Thyroid gland (tissue), 4 donors: ENCODE measurements around the gene STXBP1. TPM values are rescaled to one million over a fixed set of nuclear protein-coding genes. Genes with fewer than 3 reads are reported as not detected.

Source experiments
- DNase-seq, 2 donors: peaks; one replicate each; pipeline ENCODE4 v3.0.0-alpha.2; 2019
- H3K27ac ChIP-seq, 3 donors: fragments of 200-600 bp; sonication (generic); 1 replicate in 2 of 3; 2 replicates in 1 of 3; pipeline ENCODE4 v1.5.1; 2016 to 2019; ENCODE audit warnings: mild to moderate bottlenecking in 1 of 3, moderate library complexity in 1 of 3
- H3K27me3 ChIP-seq: fragments of 200-600 bp; sonication (generic); one replicate; pipeline ENCODE4 v1.5.1; 2019
- H3K36me3 ChIP-seq, 2 donors: fragments of 200-600 bp; sonication (generic); one replicate each; pipeline ENCODE4 v1.5.1; 2016 to 2019
- H3K4me1 ChIP-seq, 2 donors: fragments of 200-600 bp; sonication (generic); one replicate each; pipeline ENCODE4 v1.5.1; 2017 to 2019
- H3K4me3 ChIP-seq, 3 donors: fragments of 200-600 bp; sonication (generic); replicated peaks in 1 of 3; 1 replicate in 2 of 3; 2 replicates in 1 of 3; pipeline ENCODE4 v1.5.1; 2016; ENCODE audit warnings: mild to moderate bottlenecking in 1 of 3
- H3K9me3 ChIP-seq: fragments of 200-600 bp; sonication (generic); one replicate; pipeline ENCODE4 v1.5.1; 2017
- CTCF ChIP-seq, 6 experiments: fragments of 200-600 bp in 3 of 6; fragments of 450-650 bp in 3 of 6; sonication (generic) in 3 of 6; IDR thresholded peaks; one replicate each; pipeline ENCODE4 v1.5.1; 2016 to 2019; ENCODE audit warnings: antibody characterized with exemption in 6 of 6, mild to moderate bottlenecking in 2 of 6, inconsistent platforms in 1 of 6, moderate library complexity in 1 of 6
- POLR2A ChIP-seq, 2 donors: fragments of 450-650 bp; IDR thresholded peaks; one replicate each; pipeline ENCODE4 v1.6.1; 2017; ENCODE audit warnings: antibody characterized with exemption in 2 of 2, mild to moderate bottlenecking in 2 of 2, moderate library complexity in 1 of 2
- WGBS, 2 donors: methylation state at CpG; one replicate each; pipeline ENCODE4 v1.1.5; 2017; 5-methylcytosine and 5-hydroxymethylcytosine counted together
- intact Hi-C: fragments of 100-400 bp; cut with DNase I; formaldehyde crosslinking; loops from one replicate; pipeline ENCODE4 v1.15.1; 2023
- total RNA-seq, 4 donors: library from RNA; depleted of rRNA; stranded (reverse); fragments of >200 nt; gene quantifications; one replicate each; pipeline ENCODE4 v1.2.3, GENCODE V29; 2016

The STXBP1 gene
- total RNA-seq, 4 donors from 2014 or later = 23.8 to 139 (median 106) TPM

- TF ChIP-seq CTCF (IDR thresholded peaks at IDR 0.05) (no peak), POLR2A (IDR thresholded peaks at IDR 0.05) (no peak)
- Histone ChIP-seq H3K4me3 (no peak overlapping the region), H3K36me3 (no peaks in the 10 kb centered on the region), H3K27me3 (no peaks in the 10 kb centered on the region), H3K4me1 (peaks cover 18 to 23% of the 10 kb centered on the region in 2 donors), H3K27ac (no peak overlapping the region), H3K9me3 (no peaks in the 10 kb centered on the region)
- WGBS, 2 donors = 87% methylated on average over 9 of the region's 11 CpGs
- intact Hi-C loops = no loop called here
- DNase-seq = no peak
These were observed 99.8 kb downstream of the STXBP1 start for GRCh38 chr9:127711831-127712274.

GRCh38 chr9:127712371-127712770, 100.3 kb downstream of the STXBP1 start:
- Histone ChIP-seq H3K9me3 (no peaks in the 10 kb centered on the region), H3K4me1 (peaks cover 18 to 29% of the 10 kb centered on the region in 2 donors), H3K36me3 (no peaks in the 10 kb centered on the region), H3K27ac (no peak overlapping the region), H3K27me3 (no peaks in the 10 kb centered on the region), H3K4me3 (no peak overlapping the region)
- DNase-seq = no peak
- TF ChIP-seq CTCF (IDR thresholded peaks at IDR 0.05) = no peak
- TF ChIP-seq POLR2A (IDR thresholded peaks at IDR 0.05) = no peak
- intact Hi-C loops = no loop called here
- 93 to 94% methylated on average over 9 to 11 of the region's 11 CpGs for WGBS, 2 donors

GRCh38 chr9:127712867-127713266, 100.8 kb downstream of the STXBP1 start:
- peaks cover 18 to 33% of the 10 kb centered on the region in 2 donors for H3K4me1 ChIP-seq
- TF ChIP-seq POLR2A (IDR thresholded peaks at IDR 0.05) = no peak
- TF ChIP-seq CTCF (IDR thresholded peaks at IDR 0.05) = no peak
- WGBS, 2 donors = 92% methylated on average over 9 of the region's 10 CpGs; no CpG with 5 or more reads in 1 of the 2 donors
- H3K4me3 ChIP-seq = no peak overlapping the region
- H3K27ac ChIP-seq = no peak overlapping the region
- H3K36me3 ChIP-seq = no peaks in the 10 kb centered on the region
- intact Hi-C loops = no loop called here
- no peaks in the 10 kb centered on the region for H3K9me3 ChIP-seq
- H3K27me3 ChIP-seq = no peaks in the 10 kb centered on the region
- no peak for DNase-seq

- WGBS, 2 donors = 57 to 58% methylated on average over 5 to 6 of the region's 19 CpGs
- peaks cover 18 to 33% of the 10 kb centered on the region in 2 donors for H3K4me1 ChIP-seq
- H3K9me3 ChIP-seq = no peaks in the 10 kb centered on the region
- TF ChIP-seq POLR2A (IDR thresholded peaks at IDR 0.05) (no peak), CTCF (IDR thresholded peaks at IDR 0.05) (no peak)
- H3K27me3 ChIP-seq = no peaks in the 10 kb centered on the region
- no peak for DNase-seq
- H3K27ac ChIP-seq = peak overlapping the region in 1 of 3 donors; percentile 43
- intact Hi-C loops = no loop called here
- no peaks in the 10 kb centered on the region for H3K36me3 ChIP-seq
- peak overlapping the region in 1 of 3 donors; percentile 77 for H3K4me3 ChIP-seq
These were observed 102.1 kb downstream of the STXBP1 start for GRCh38 chr9:127714020-127714750.

- intact Hi-C loops = no loop called here
- peak; percentile 36 to 41 for DNase-seq
- Histone ChIP-seq H3K9me3 (no peaks in the 10 kb centered on the region), H3K4me1 (peaks cover 18 to 33% of the 10 kb centered on the region in 2 donors), H3K27me3 (no peaks in the 10 kb centered on the region), H3K4me3 (peak overlapping the region; percentile 77 to 93 (median 77)), H3K27ac (peak overlapping the region in 2 of 3 donors; percentile 43 to 82), H3K36me3 (no peaks in the 10 kb centered on the region)
- TF ChIP-seq POLR2A (IDR thresholded peaks at IDR 0.05) (no peak), CTCF (IDR thresholded peaks at IDR 0.05) (no peak)
- 0% methylated on average over 14 of the region's 44 CpGs; no CpG with 5 or more reads in 1 of the 2 donors for WGBS, 2 donors
These were observed 102.9 kb downstream of the STXBP1 start for GRCh38 chr9:127714951-127715469.
